ENCODE measurements around the gene PADI2. TPM values are rescaled to one million over a fixed set of nuclear protein-coding genes. Genes with fewer than 3 reads are reported as not detected.

PADI2 gene
- total RNA-seq, 1 experiment from 2014 or later, result 0.16 TPM

DNA sequence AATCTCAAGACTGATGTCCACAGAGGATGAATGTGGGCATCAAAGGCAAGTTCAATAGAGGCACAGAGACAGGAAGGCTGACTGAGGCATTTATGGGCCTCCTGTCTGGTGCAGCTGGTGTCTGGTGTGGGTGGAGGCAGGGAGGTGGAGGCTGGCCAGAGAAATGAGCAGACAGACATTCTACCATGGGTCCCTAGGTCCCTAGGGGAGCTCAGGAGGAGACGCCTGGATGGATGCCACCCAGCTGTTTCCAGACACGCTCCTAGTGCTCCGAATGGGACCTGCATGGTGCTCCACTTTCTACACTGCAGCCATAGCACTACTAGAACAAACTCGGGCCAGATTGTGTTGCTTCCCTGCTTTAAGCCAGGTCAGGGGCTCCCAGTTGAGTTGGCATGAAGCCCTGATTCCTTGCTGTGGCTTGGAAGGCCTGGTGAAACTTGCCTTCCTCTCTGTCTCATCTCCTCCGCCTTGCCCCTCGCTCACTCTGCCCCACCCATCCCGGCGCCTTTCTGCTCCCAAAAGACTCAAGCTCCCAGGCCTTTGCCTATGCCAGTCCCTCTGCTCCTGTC is 25.3 kb downstream of the PADI2 start:
- intact Hi-C loops (cut with micrococcal nuclease), result no loop called here
- H3K4me1 Mint-ChIP-seq (ENCODE audit: insufficient read depth, unreplicated experiment), result peaks cover 21% of the 10 kb centered on the region
- no peak overlapping the region for H3K27ac Mint-ChIP-seq (ENCODE audit: low read depth, unreplicated experiment)
- no peak overlapping the region for H3K4me3 Mint-ChIP-seq (ENCODE audit: unreplicated experiment)
- H3K27me3 Mint-ChIP-seq (ENCODE audit: insufficient read depth, unreplicated experiment), result no peaks in the 10 kb centered on the region
- POLR2A ChIA-PET, result no interaction called here
- H3K36me3 Mint-ChIP-seq (ENCODE audit: insufficient read depth, unreplicated experiment), result no peaks in the 10 kb centered on the region
- DNase-seq (ENCODE audit: unreplicated experiment), result no peak
- H3K9me3 Mint-ChIP-seq (ENCODE audit: unreplicated experiment), result no peaks in the 10 kb centered on the region
- CTCF ChIA-PET, result interaction anchor here (0.6 to 1.5 kb wide), 2 partner anchors 13 to 31 kb away, joined by 3 read pairs; no protein-coding TSS in a partner anchor
- TF ChIP-seq, protein P1, sequence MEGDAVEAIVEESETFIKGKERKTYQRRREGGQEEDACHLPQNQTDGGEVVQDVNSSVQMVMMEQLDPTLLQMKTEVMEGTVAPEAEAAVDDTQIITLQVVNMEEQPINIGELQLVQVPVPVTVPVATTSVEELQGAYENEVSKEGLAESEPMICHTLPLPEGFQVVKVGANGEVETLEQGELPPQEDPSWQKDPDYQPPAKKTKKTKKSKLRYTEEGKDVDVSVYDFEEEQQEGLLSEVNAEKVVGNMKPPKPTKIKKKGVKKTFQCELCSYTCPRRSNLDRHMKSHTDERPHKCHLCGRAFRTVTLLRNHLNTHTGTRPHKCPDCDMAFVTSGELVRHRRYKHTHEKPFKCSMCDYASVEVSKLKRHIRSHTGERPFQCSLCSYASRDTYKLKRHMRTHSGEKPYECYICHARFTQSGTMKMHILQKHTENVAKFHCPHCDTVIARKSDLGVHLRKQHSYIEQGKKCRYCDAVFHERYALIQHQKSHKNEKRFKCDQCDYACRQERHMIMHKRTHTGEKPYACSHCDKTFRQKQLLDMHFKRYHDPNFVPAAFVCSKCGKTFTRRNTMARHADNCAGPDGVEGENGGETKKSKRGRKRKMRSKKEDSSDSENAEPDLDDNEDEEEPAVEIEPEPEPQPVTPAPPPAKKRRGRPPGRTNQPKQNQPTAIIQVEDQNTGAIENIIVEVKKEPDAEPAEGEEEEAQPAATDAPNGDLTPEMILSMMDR (IDR thresholded peaks at IDR 0.05; ENCODE audit: unreplicated experiment), result no peak
- BruUV-seq (replicated peaks), result no TSS peak

- Mint-ChIP-seq H3K27me3 (ENCODE audit: insufficient read depth, unreplicated experiment) (no peaks in the 10 kb centered on the region), H3K9me3 (ENCODE audit: unreplicated experiment) (no peaks in the 10 kb centered on the region), H3K4me3 (ENCODE audit: unreplicated experiment) (no peak overlapping the region), H3K4me1 (ENCODE audit: insufficient read depth, unreplicated experiment) (no peaks in the 10 kb centered on the region), H3K36me3 (ENCODE audit: insufficient read depth, unreplicated experiment) (no peaks in the 10 kb centered on the region), H3K27ac (ENCODE audit: low read depth, unreplicated experiment) (no peak overlapping the region)
- ChIA-PET POLR2A (no interaction called here), CTCF (no interaction called here)
- TF ChIP-seq, protein P1 (IDR thresholded peaks at IDR 0.05; ENCODE audit: unreplicated experiment), result no peak
- intact Hi-C loops (cut with micrococcal nuclease), result no loop called here
- no TSS peak for BruUV-seq (replicated peaks)
- no peak for DNase-seq (ENCODE audit: unreplicated experiment)
Observed at GRCh38 chr1:17091252-17091651, 28.0 kb downstream of the PADI2 start.

- intact Hi-C loops (cut with micrococcal nuclease), result no loop called here
- CTCF ChIA-PET, result interaction anchor here (0.6 to 0.9 kb wide), 3 partner anchors 14 to 35 kb away, joined by 3 to 5 read pairs (median 3); no protein-coding TSS in a partner anchor
- no peak overlapping the region for H3K4me3 Mint-ChIP-seq (ENCODE audit: unreplicated experiment)
- H3K9me3 Mint-ChIP-seq (ENCODE audit: unreplicated experiment), result no peaks in the 10 kb centered on the region
- no peak overlapping the region for H3K27ac Mint-ChIP-seq (ENCODE audit: low read depth, unreplicated experiment)
- no peak for DNase-seq (ENCODE audit: unreplicated experiment)
- no peaks in the 10 kb centered on the region for H3K27me3 Mint-ChIP-seq (ENCODE audit: insufficient read depth, unreplicated experiment)
- no peaks in the 10 kb centered on the region for H3K4me1 Mint-ChIP-seq (ENCODE audit: insufficient read depth, unreplicated experiment)
- POLR2A ChIA-PET, result interaction anchor here (0.8 to 1.6 kb wide), 2 partner anchors 8 to 15 kb away, joined by 4 read pairs; no protein-coding TSS in a partner anchor
- TF ChIP-seq, protein P1 (IDR thresholded peaks at IDR 0.05; ENCODE audit: unreplicated experiment), result no peak
- H3K36me3 Mint-ChIP-seq (ENCODE audit: insufficient read depth, unreplicated experiment), result no peaks in the 10 kb centered on the region
- BruUV-seq (replicated peaks), result no TSS peak
Observed at GRCh38 chr1:17089506-17089905, 29.7 kb downstream of the PADI2 start.

- H3K27ac Mint-ChIP-seq (ENCODE audit: low read depth, unreplicated experiment), result no peak overlapping the region
- ChIA-PET CTCF (interaction anchor here (0.8 to 1.2 kb wide), 3 partner anchors 11 to 29 kb away, joined by 3 to 6 read pairs (median 4); no protein-coding TSS in a partner anchor), POLR2A (no interaction called here)
- intact Hi-C loops (cut with micrococcal nuclease), result no loop called here
- no peak for DNase-seq (ENCODE audit: unreplicated experiment)
- no peaks in the 10 kb centered on the region for H3K36me3 Mint-ChIP-seq (ENCODE audit: insufficient read depth, unreplicated experiment)
- TF ChIP-seq, protein P1 (IDR thresholded peaks at IDR 0.05; ENCODE audit: unreplicated experiment), result no peak
- no peaks in the 10 kb centered on the region for H3K9me3 Mint-ChIP-seq (ENCODE audit: unreplicated experiment)
- BruUV-seq (replicated peaks), result no TSS peak
- no peaks in the 10 kb centered on the region for H3K27me3 Mint-ChIP-seq (ENCODE audit: insufficient read depth, unreplicated experiment)
- H3K4me1 Mint-ChIP-seq (ENCODE audit: insufficient read depth, unreplicated experiment), result no peaks in the 10 kb centered on the region
- H3K4me3 Mint-ChIP-seq (ENCODE audit: unreplicated experiment), result no peak overlapping the region
Observed at GRCh38 chr1:17086751-17087150, 32.5 kb downstream of the PADI2 start.

All from MCF 10A (cell line).